Left lung (tissue), 10 donors: ENCODE results near the gene KNCN. TPM values are rescaled to one million over a fixed set of nuclear protein-coding genes. Genes with fewer than 3 reads are reported as not detected.

Source experiments
- ATAC-seq: fragments of 200-7000 bp; cut with Tn5 transposase; one replicate; pipeline ENCODE4 v1.9.1; 2020; ENCODE audit warnings: moderate library complexity
- DNase-seq, 4 donors: peaks; one replicate each; pipeline ENCODE4 v3.0.0-alpha.2; 2013 to 2020
- H3K27ac ChIP-seq, 2 donors: fragments of 200-600 bp; sonication (generic) in 1 of 2; one replicate each; pipeline versions ENCODE4 v1.5.0 to v1.8.0; 2020 to 2021
- H3K27me3 ChIP-seq, 2 donors: fragments of 200-600 bp; sonication (generic) in 1 of 2; one replicate each; pipeline versions ENCODE4 v1.5.0 to v1.8.0; 2020 to 2021
- H3K36me3 ChIP-seq, 2 donors: fragments of 200-600 bp; sonication (generic) in 1 of 2; one replicate each; pipeline versions ENCODE4 v1.5.0 to v1.8.0; 2020 to 2021
- H3K4me1 ChIP-seq, 2 donors: fragments of 200-600 bp; one replicate each; pipeline ENCODE4 v1.8.0; 2021
- H3K4me3 ChIP-seq, 2 donors: fragments of 200-600 bp; sonication (generic) in 1 of 2; one replicate each; pipeline versions ENCODE4 v1.5.0 to v1.8.0; 2020 to 2021; ENCODE audit warnings: mild to moderate bottlenecking in 1 of 2
- H3K9me3 ChIP-seq, 2 donors: fragments of 200-600 bp; sonication (generic) in 1 of 2; one replicate each; pipeline versions ENCODE4 v1.5.0 to v1.8.0; 2020 to 2021
- CTCF ChIP-seq, 2 donors: fragments of 200-600 bp; sonication (generic) in 1 of 2; IDR thresholded peaks; one replicate each; pipeline versions ENCODE4 v1.5.0 to v1.8.0; 2021; ENCODE audit warnings: antibody characterized with exemption in 2 of 2
- intact Hi-C, 2 donors: fragments of 100-400 bp; cut with DNase I; formaldehyde crosslinking; loops; one replicate each; pipeline versions ENCODE4 v1.11.2 to v1.14.2; 2022
- polyA plus RNA-seq, 6 donors: library from polyadenylated mRNA; unstranded; fragments of 120-200 nt; gene quantifications; one replicate each; pipeline ENCODE4 v1.2.1, GENCODE V29; 2013; ENCODE audit not compliant: insufficient read length in 6 of 6
- total RNA-seq, 2 donors: library from RNA; stranded (reverse); fragmentation: NEBNext Ultra II Directional; extraction: Animal tissue kit (Norgen Biotek cat#: 25700); gene quantifications; one replicate each; pipeline ENCODE4 v1.2.1, GENCODE V29; 2021
- donor health status: DM: no; HTN: yes; CAD: no.
- donor health status: DM: no; HTN: no; CAD: no.

Gene KNCN
- total and polyA plus RNA-seq, 8 donors: 0.07 to 0.34 (median 0.20) TPM; not detected in 5

GRCh38 chr1:46501528-46501927 is 49.9 kb downstream of the KNCN start:
- intact Hi-C loops: no loop called here
- no peak overlapping the region for H3K27ac ChIP-seq
- H3K36me3 ChIP-seq: no peaks in the 10 kb centered on the region
- no peak overlapping the region for H3K4me3 ChIP-seq
- no peaks in the 10 kb centered on the region for H3K9me3 ChIP-seq
- peaks cover 10 to 42% of the 10 kb centered on the region in 2 donors for H3K27me3 ChIP-seq
- DNase-seq (no peak), ATAC-seq (no peak)
- no peak for TF ChIP-seq CTCF (IDR thresholded peaks at IDR 0.05)
- no peaks in the 10 kb centered on the region for H3K4me1 ChIP-seq

- TF ChIP-seq CTCF (IDR thresholded peaks at IDR 0.05): no peak
- Histone ChIP-seq H3K27me3 (peaks cover 34 to 68% of the 10 kb centered on the region in 2 donors), H3K4me1 (no peaks in the 10 kb centered on the region), H3K36me3 (no peaks in the 10 kb centered on the region), H3K9me3 (no peaks in the 10 kb centered on the region), H3K4me3 (no peak overlapping the region), H3K27ac (no peak overlapping the region)
- peak in 1 of 4 donors; percentile 61 for DNase-seq
- intact Hi-C loops: no loop called here
- no peak for ATAC-seq
Observed at GRCh38 chr1:46497665-46498064, 53.8 kb downstream of the KNCN start.

- Histone ChIP-seq H3K4me1 (no peaks in the 10 kb centered on the region), H3K27ac (no peak overlapping the region), H3K9me3 (no peaks in the 10 kb centered on the region), H3K36me3 (no peaks in the 10 kb centered on the region), H3K27me3 (peaks cover 36 to 68% of the 10 kb centered on the region in 2 donors), H3K4me3 (no peak overlapping the region)
- intact Hi-C loops: no loop called here
- DNase-seq (no peak), ATAC-seq (no peak)
- TF ChIP-seq CTCF (IDR thresholded peaks at IDR 0.05): no peak
Observed at GRCh38 chr1:46497020-46497419, 54.4 kb downstream of the KNCN start.

GRCh38 chr1:46496505-46496904 is 54.9 kb downstream of the KNCN start:
- DNase-seq (peak in 1 of 4 donors; percentile 16), ATAC-seq (no peak)
- intact Hi-C loops: no loop called here
- Histone ChIP-seq H3K27me3 (peaks cover 41 to 69% of the 10 kb centered on the region in 2 donors), H3K36me3 (no peaks in the 10 kb centered on the region), H3K4me3 (no peak overlapping the region), H3K4me1 (no peaks in the 10 kb centered on the region), H3K9me3 (no peaks in the 10 kb centered on the region), H3K27ac (no peak overlapping the region)
- TF ChIP-seq CTCF (IDR thresholded peaks at IDR 0.05): no peak

- ATAC-seq: no peak
- Histone ChIP-seq H3K27me3 (peaks cover 49 to 73% of the 10 kb centered on the region in 2 donors), H3K4me3 (no peak overlapping the region), H3K4me1 (no peaks in the 10 kb centered on the region), H3K9me3 (no peaks in the 10 kb centered on the region), H3K36me3 (no peaks in the 10 kb centered on the region), H3K27ac (no peak overlapping the region)
- DNase-seq: no peak
- intact Hi-C loops: no loop called here
- no peak for TF ChIP-seq CTCF (IDR thresholded peaks at IDR 0.05)
Observed at GRCh38 chr1:46495778-46496177, 55.7 kb downstream of the KNCN start.

Other genes with a start within 250 kb of the KNCN start
- gene LRRC41, start 248.0 kb downstream of the KNCN start, total RNA-seq: 10 to 100 TPM; 54.6 to 63.4 TPM
- gene LRRC41, start 248.0 kb downstream of the KNCN start, polyA plus RNA-seq: 10 to 100 TPM; 71.9 to 88.8 (median 78.8) TPM
- 100 to 1,000 TPM; 172 to 193 TPM for gene UQCRH, start 247.9 kb downstream of the KNCN start, total RNA-seq
- gene UQCRH, start 247.9 kb downstream of the KNCN start, polyA plus RNA-seq: 100 to 1,000 TPM; 322 to 370 (median 344) TPM
- gene NSUN4, start 210.8 kb downstream of the KNCN start, total RNA-seq: 10 to 100 TPM; 22.6 to 25.8 TPM
- 10 to 100 TPM; 21.8 to 25.8 (median 23.5) TPM for gene NSUN4, start 210.8 kb downstream of the KNCN start, polyA plus RNA-seq
- gene FAAH, start 157.3 kb downstream of the KNCN start, total RNA-seq: 10 to 100 TPM; 23.3 to 25.8 TPM
- 10 to 100 TPM; 16.3 to 26.7 (median 22.0) TPM for gene FAAH, start 157.3 kb downstream of the KNCN start, polyA plus RNA-seq
- not detected for gene DMBX1, start 61.8 kb downstream of the KNCN start, total RNA-seq
- gene DMBX1, start 61.8 kb downstream of the KNCN start, polyA plus RNA-seq: under 1 TPM in 4 of 6 donors, not detected in 2; 0.04 to 0.07 (median 0.07) TPM
- 10 to 100 TPM; 42.2 to 96.0 TPM for gene MKNK1, start 52.6 kb upstream of the KNCN start, total RNA-seq
- gene MKNK1, start 52.6 kb upstream of the KNCN start, polyA plus RNA-seq: 10 to 100 TPM; 45.0 to 57.1 (median 51.4) TPM
- 10 to 100 TPM; 16.0 to 21.3 TPM for gene MOB3C, start 65.2 kb upstream of the KNCN start, total RNA-seq
- gene MOB3C, start 65.2 kb upstream of the KNCN start, polyA plus RNA-seq: 10 to 100 TPM; 17.5 to 19.6 (median 18.4) TPM
- 10 to 100 TPM; 34.3 to 45.2 TPM for gene ATPAF1, start 116.7 kb upstream of the KNCN start, total RNA-seq
- gene ATPAF1, start 116.7 kb upstream of the KNCN start, polyA plus RNA-seq: 10 to 100 TPM; 69.7 to 90.0 (median 77.4) TPM
- gene TEX38, start 120.2 kb upstream of the KNCN start, total RNA-seq: not detected
- gene TEX38, start 120.2 kb upstream of the KNCN start, polyA plus RNA-seq: under 1 TPM; 0.31 to 0.64 (median 0.49) TPM
- 100 to 1,000 TPM; 102 to 110 TPM for gene EFCAB14, start 167.5 kb upstream of the KNCN start, total RNA-seq
- gene EFCAB14, start 167.5 kb upstream of the KNCN start, polyA plus RNA-seq: 100 to 1,000 TPM; 108 to 124 (median 115) TPM
- gene CYP4B1, start 247.4 kb upstream of the KNCN start, total RNA-seq: 100 to 1,000 TPM in 1 of 2 donors, 10 to 100 TPM in 1; 53.8 to 417 TPM
- gene CYP4B1, start 247.4 kb upstream of the KNCN start, polyA plus RNA-seq: 1 to 10 TPM; 1.6 to 3.1 (median 2.2) TPM